IPS DF 6.9 (cell line): ENCODE results near the gene AANAT.

Source experiments
- DNase-seq: peaks from one replicate; pipeline ENCODE4 v3.0.0-alpha.2; 2013; ENCODE audit warnings: low read depth, low spot score
- H3K27ac ChIP-seq: one replicate; pipeline ENCODE4 v1.5.1; 2013; ENCODE audit warnings: low read length, control low read depth
- H3K27me3 ChIP-seq: 2 replicates; pipeline ENCODE4 v1.6.1; 2013; ENCODE audit warnings: mild to moderate bottlenecking, low read length; ENCODE audit not compliant: control insufficient read depth, insufficient read depth
- H3K36me3 ChIP-seq: 2 replicates; pipeline ENCODE4 v1.6.1; 2013; ENCODE audit warnings: low read length; ENCODE audit not compliant: control insufficient read depth, insufficient read depth
- H3K4me1 ChIP-seq: 2 replicates; pipeline ENCODE4 v1.6.1; 2013; ENCODE audit warnings: low read length; ENCODE audit not compliant: control insufficient read depth, insufficient read depth
- H3K4me3 ChIP-seq: 2 replicates; pipeline ENCODE4 v1.5.1; 2013; ENCODE audit warnings: mild to moderate bottlenecking, low read length
- H3K9me3 ChIP-seq: 2 replicates; pipeline ENCODE4 v1.6.1; 2013; ENCODE audit warnings: low read length, inconsistent platforms; ENCODE audit not compliant: control insufficient read depth, insufficient read depth
- WGBS: extraction: QIAGEN DNeasy Blood & Tissue Kit; methylation state at CpG from one replicate; pipeline ENCODE4 v1.1.7; 2013; ENCODE audit warnings: mixed read lengths, missing lambda C conversion rate; ENCODE audit not compliant: insufficient read length, insufficient coverage; 5-methylcytosine and 5-hydroxymethylcytosine counted together

The AANAT gene

GRCh38 chr17:76442341-76443338 lies 24.8 kb upstream of the AANAT start:
- no peak overlapping the region for H3K4me3 ChIP-seq
- no peaks in the 10 kb centered on the region for H3K36me3 ChIP-seq
- WGBS: no CpG with 5 or more reads among the region's 8 CpGs
- H3K4me1 ChIP-seq: peaks cover 39% of the 10 kb centered on the region
- no peaks in the 10 kb centered on the region for H3K27me3 ChIP-seq
- H3K9me3 ChIP-seq: no peaks in the 10 kb centered on the region
- DNase-seq: no peak
- no peak overlapping the region for H3K27ac ChIP-seq

DNA sequence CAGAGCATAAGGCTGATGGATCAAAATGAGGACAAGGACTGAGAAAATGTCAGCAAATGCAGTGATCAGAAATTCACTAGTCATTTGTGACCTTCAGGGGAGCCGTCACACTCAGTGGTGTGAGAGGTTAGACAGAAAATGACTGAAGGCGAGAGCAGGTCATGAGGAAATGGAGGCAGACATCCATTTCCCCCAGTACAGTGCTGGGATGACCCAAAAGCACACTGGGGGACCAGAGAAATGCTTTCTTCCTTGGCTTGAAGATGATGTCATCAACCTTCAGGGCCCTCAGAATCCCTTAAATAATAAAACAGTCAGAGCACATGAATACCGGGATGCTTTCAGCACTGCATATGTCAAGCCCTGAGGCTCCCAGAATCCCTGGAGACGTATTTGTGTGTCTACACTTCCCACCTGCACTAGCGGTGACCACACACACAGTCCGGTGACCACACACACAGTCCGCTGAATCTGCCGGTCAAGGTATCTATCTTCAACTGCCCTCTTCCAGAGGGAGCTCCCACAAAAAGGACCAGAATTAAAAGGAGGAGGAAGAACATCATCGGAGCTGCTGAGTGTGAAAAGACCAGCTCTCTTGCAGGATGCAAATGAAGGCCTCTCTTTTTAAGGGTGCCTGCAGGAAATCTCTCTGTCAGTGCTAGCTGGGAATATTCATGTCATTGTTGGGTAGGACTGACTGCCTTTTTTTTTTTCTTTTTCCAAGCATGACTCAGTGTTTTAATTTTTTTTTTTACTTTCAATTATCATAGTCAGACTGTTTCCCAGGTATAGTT lies 22.7 kb upstream of the AANAT start:
- no peak overlapping the region for H3K27ac ChIP-seq
- peaks cover 42% of the 10 kb centered on the region for H3K4me1 ChIP-seq
- no peaks in the 10 kb centered on the region for H3K36me3 ChIP-seq
- H3K9me3 ChIP-seq: no peaks in the 10 kb centered on the region
- DNase-seq: no peak
- H3K4me3 ChIP-seq: no peak overlapping the region
- no peaks in the 10 kb centered on the region for H3K27me3 ChIP-seq
- no CpG with 5 or more reads among the region's 9 CpGs for WGBS

- Histone ChIP-seq H3K27ac (peak overlapping the region; percentile 38), H3K9me3 (no peaks in the 10 kb centered on the region), H3K36me3 (no peaks in the 10 kb centered on the region), H3K4me1 (peaks cover 38% of the 10 kb centered on the region), H3K4me3 (no peak overlapping the region), H3K27me3 (no peaks in the 10 kb centered on the region)
- no CpG with 5 or more reads among the region's 10 CpGs for WGBS
- no peak for DNase-seq
Measured at GRCh38 chr17:76445697-76446448, 21.5 kb upstream of the AANAT start.

- Histone ChIP-seq H3K36me3 (no peaks in the 10 kb centered on the region), H3K27ac (no peak overlapping the region), H3K4me3 (no peak overlapping the region), H3K27me3 (no peaks in the 10 kb centered on the region), H3K9me3 (no peaks in the 10 kb centered on the region), H3K4me1 (peaks cover 35% of the 10 kb centered on the region)
- no CpG with 5 or more reads among the region's 9 CpGs for WGBS
- no peak for DNase-seq
Measured at GRCh38 chr17:76446449-76447231, 20.8 kb upstream of the AANAT start.

DNA sequence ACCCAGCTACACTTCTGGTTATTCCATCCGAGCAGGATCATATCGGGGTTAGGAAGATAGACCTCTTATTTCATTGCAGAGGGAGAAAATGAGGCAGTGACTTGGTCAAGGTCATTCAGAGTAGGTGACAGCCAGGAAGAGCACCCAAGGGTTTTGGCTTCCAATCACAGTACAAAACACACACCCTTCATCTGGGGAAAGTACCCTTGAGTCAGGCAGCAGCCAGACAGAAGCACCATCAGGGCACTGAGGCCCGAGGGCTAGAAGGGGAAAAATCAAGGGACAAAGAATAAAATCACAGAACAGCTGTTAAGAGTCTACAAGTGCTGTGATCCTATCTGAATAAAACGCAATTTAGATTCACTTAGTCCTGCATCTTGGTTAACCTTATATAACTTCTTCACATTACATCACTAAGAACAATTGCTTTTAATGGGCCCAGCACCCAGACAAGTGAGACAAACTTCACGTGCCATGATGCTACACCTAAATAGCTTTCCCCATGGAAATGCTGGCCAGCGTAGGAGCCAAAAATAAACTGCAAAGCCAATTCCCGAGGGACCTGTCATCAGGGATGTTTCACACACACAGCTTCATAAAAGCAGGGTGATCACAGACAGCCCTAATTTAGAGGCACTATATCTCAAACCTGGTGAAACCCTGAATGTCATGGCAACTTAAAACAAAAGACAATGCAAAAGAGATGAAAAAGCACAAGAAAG lies 19.3 kb upstream of the AANAT start:
- Histone ChIP-seq H3K4me3 (no peak overlapping the region), H3K4me1 (peaks cover 28% of the 10 kb centered on the region)
- no CpG with 5 or more reads among the region's 7 CpGs for WGBS

GRCh38 chr17:76449126-76449525 lies 18.3 kb upstream of the AANAT start:
- H3K4me1 ChIP-seq: peaks cover 28% of the 10 kb centered on the region
- no peaks in the 10 kb centered on the region for H3K36me3 ChIP-seq
- H3K27me3 ChIP-seq: no peaks in the 10 kb centered on the region
- no peak overlapping the region for H3K4me3 ChIP-seq
- no peak for DNase-seq
- WGBS: 100% methylated on average over 1 of the region's 6 CpGs
- no peaks in the 10 kb centered on the region for H3K9me3 ChIP-seq
- no peak overlapping the region for H3K27ac ChIP-seq

More for the DNA sequence above, 19.3 kb upstream of the AANAT start:
- no peak overlapping the region for H3K27ac ChIP-seq
- no peaks in the 10 kb centered on the region for H3K27me3 ChIP-seq
- no peaks in the 10 kb centered on the region for H3K9me3 ChIP-seq
- H3K36me3 ChIP-seq: no peaks in the 10 kb centered on the region
- no peak for DNase-seq

GRCh38 chr17:76451506-76451905 lies 15.9 kb upstream of the AANAT start:
- peaks cover 14% of the 10 kb centered on the region for H3K4me1 ChIP-seq
- WGBS: no CpG with 5 or more reads among the region's 6 CpGs

DNA sequence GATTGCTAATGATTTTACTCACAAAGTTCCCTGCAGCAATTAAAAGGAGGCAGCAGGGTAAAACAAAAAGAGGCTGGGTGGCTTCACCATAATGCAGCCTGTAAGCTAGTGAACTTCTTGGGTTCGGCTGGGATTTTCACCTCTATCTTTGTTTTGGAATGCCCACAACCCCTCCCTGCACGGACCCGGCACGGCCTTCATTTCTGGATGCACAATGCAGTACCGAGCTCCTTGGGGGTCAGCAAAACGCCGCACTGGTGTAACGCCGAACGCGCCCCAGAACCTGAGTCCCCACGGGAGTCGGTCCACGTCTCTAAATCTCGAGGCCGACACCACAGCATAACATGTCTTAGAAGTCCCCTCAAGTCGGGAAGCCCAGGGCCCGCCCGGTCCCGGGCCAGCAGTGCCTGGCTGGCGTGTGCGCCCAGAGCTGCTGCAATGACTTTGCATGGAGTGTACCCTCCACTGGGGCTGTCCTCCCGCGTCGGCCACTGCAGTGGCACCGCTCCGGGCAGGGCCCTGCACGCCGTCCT lies 15.2 kb upstream of the AANAT start:
- no peaks in the 10 kb centered on the region for H3K36me3 ChIP-seq
- H3K27me3 ChIP-seq: no peaks in the 10 kb centered on the region
- DNase-seq: no peak
- H3K4me3 ChIP-seq: peak overlapping the region; percentile 52
- peaks cover 9% of the 10 kb centered on the region for H3K4me1 ChIP-seq
- H3K27ac ChIP-seq: no peak overlapping the region
- WGBS: no CpG with 5 or more reads among the region's 29 CpGs
- H3K9me3 ChIP-seq: no peaks in the 10 kb centered on the region

More at GRCh38 chr17:76451506-76451905, 15.9 kb upstream of the AANAT start:
- no peak for DNase-seq
- Histone ChIP-seq H3K36me3 (no peaks in the 10 kb centered on the region), H3K9me3 (no peaks in the 10 kb centered on the region), H3K4me3 (no peak overlapping the region), H3K27ac (no peak overlapping the region), H3K27me3 (no peaks in the 10 kb centered on the region)
